LHCN-M2 (cell line): ENCODE results near the gene LPP. TPM values are rescaled to one million over a fixed set of nuclear protein-coding genes. Genes with fewer than 3 reads are reported as not detected.

Experiments
- DNase-seq: peaks from one replicate; pipeline ENCODE4 v3.0.0-alpha.2; 2012; ENCODE audit warnings: low read depth
- total RNA-seq: library from RNA; depleted of rRNA; stranded (reverse); fragments of >200 nt; gene quantifications from 2 replicates; pipeline ENCODE4 v1.2.3, GENCODE V29; 2014

The LPP gene
- total RNA-seq, 1 experiment from 2014 or later, result 39.7 TPM

GRCh38 chr3:188542196-188542595, 388.2 kb downstream of the LPP start:
- DNase-seq, result no peak

GRCh38 chr3:188544012-188544411, 390.1 kb downstream of the LPP start:
- no peak for DNase-seq

- DNase-seq, result peak; percentile 71
These were observed 393.1 kb downstream of the LPP start for GRCh38 chr3:188546835-188547670.

- DNase-seq, result peak; percentile 61
These were observed 399.6 kb downstream of the LPP start for GRCh38 chr3:188553569-188553968.

- DNase-seq, result peak; percentile 87
These were observed 400.4 kb downstream of the LPP start for GRCh38 chr3:188554404-188554803.

- DNase-seq, result no peak
These were observed 403.3 kb downstream of the LPP start for GRCh38 chr3:188557235-188557634.

- DNase-seq, result peak; percentile 75
These were observed 404.6 kb downstream of the LPP start for GRCh38 chr3:188558343-188559071.

GRCh38 chr3:188559072-188559429, 405.1 kb downstream of the LPP start:
- DNase-seq, result peak; percentile 88

GRCh38 chr3:188559856-188560255, 405.9 kb downstream of the LPP start:
- DNase-seq, result no peak

- DNase-seq, result no peak
These were observed 408.2 kb downstream of the LPP start for GRCh38 chr3:188562144-188562543.

- no peak for DNase-seq
These were observed 413.7 kb downstream of the LPP start for GRCh38 chr3:188567478-188568195.

- DNase-seq, result peak; percentile 13
These were observed 414.8 kb downstream of the LPP start for GRCh38 chr3:188568736-188569135.

- DNase-seq, result no peak
These were observed 417.7 kb downstream of the LPP start for GRCh38 chr3:188571531-188572095.

GRCh38 chr3:188573291-188573940, 419.5 kb downstream of the LPP start:
- DNase-seq, result no peak

- no peak for DNase-seq
These were observed 420.0 kb downstream of the LPP start for GRCh38 chr3:188573956-188574355.

- no peak for DNase-seq
These were observed 420.9 kb downstream of the LPP start for GRCh38 chr3:188574885-188575284.

GRCh38 chr3:188575501-188575900, 421.5 kb downstream of the LPP start:
- DNase-seq, result no peak

- no peak for DNase-seq
These were observed 423.6 kb downstream of the LPP start for GRCh38 chr3:188577539-188577938.

GRCh38 chr3:188578576-188579363, 424.8 kb downstream of the LPP start:
- DNase-seq, result peak; percentile 77

GRCh38 chr3:188580223-188580622, 426.3 kb downstream of the LPP start:
- no peak for DNase-seq

GRCh38 chr3:188580659-188581058, 426.7 kb downstream of the LPP start:
- DNase-seq, result no peak
